ACC112 (cell line): ENCODE measurements around the gene PRIMPOL.
"Not testable (repeated sequence)": the region's sequence is repeated elsewhere in the genome, so short reads cannot be mapped to it uniquely, and the experiment has no call there.

ENCODE experiments used
- H2AFZ ChIP-seq: fragments of 200-600 bp; sonication (generic); one replicate; pipeline ENCODE4 v1.6.0; 2017; ENCODE audit warnings: antibody characterized with exemption, low read length; ENCODE audit not compliant: unreplicated experiment
- H3K27ac ChIP-seq: fragments of 200-600 bp; sonication (generic); 2 replicates; pipeline ENCODE4 v1.5.1; 2014; ENCODE audit warnings: low read depth, mild to moderate bottlenecking, antibody characterized with exemption, low read length, moderate library complexity
- H3K27me3 ChIP-seq: fragments of 200-600 bp; sonication (generic); 2 replicates; pipeline ENCODE4 v1.6.1; 2014; ENCODE audit warnings: mild to moderate bottlenecking, antibody characterized with exemption, low read length, moderate library complexity, mixed read lengths; ENCODE audit not compliant: insufficient read depth
- H3K36me3 ChIP-seq: fragments of 200-600 bp; sonication (generic); 2 replicates; pipeline ENCODE4 v1.6.1; 2016; ENCODE audit warnings: mild to moderate bottlenecking, antibody characterized with exemption, low read length, moderate library complexity, mixed read lengths; ENCODE audit not compliant: insufficient read depth
- H3K4me1 ChIP-seq: fragments of 200-600 bp; sonication (generic); one replicate; pipeline ENCODE4 v1.6.1; 2016; ENCODE audit warnings: low read length, mixed read lengths; ENCODE audit not compliant: insufficient read depth, unreplicated experiment, control insufficient read depth
- H3K4me3 ChIP-seq: fragments of 200-600 bp; sonication (generic); 2 replicates; pipeline ENCODE4 v1.5.1; 2014; ENCODE audit warnings: mild to moderate bottlenecking, low read depth, low read length
- H3K79me2 ChIP-seq: fragments of 200-600 bp; sonication (generic); one replicate; pipeline ENCODE4 v1.6.0; 2016; ENCODE audit warnings: low read length; ENCODE audit not compliant: control insufficient read depth, unreplicated experiment, insufficient read depth

PRIMPOL gene

GRCh38 chr4:184732126-184732525 is 82.6 kb downstream of the PRIMPOL start:
- peak overlapping the region; percentile 83 for H3K4me3 ChIP-seq
- H3K4me1 ChIP-seq, result peaks cover 32% of the 10 kb centered on the region
- H3K79me2 ChIP-seq, result peaks cover 33% of the 10 kb centered on the region
- no peaks in the 10 kb centered on the region for H3K27me3 ChIP-seq
- no peak overlapping the region for H2AFZ ChIP-seq
- H3K27ac ChIP-seq, result peak overlapping the region; percentile 37; the same call in 1 of the 2 replicates
- H3K36me3 ChIP-seq, result peaks cover 13% of the 10 kb centered on the region

- Histone ChIP-seq H2AFZ (peak within 1 kb of the TSS; percentile 77), H3K27ac (peak within 1 kb of the TSS; percentile 24; the same call in 1 of the 2 replicates), H3K4me3 (peak within 1 kb of the TSS; percentile 83), H3K79me2 (peaks cover 26% of the 10 kb centered on the region), H3K4me1 (peaks cover 28% of the 10 kb centered on the region), H3K36me3 (no peaks in the 10 kb centered on the region), H3K27me3 (no peaks in the 10 kb centered on the region)
Observed at GRCh38 chr4:184733654-184734524, 84.4 kb downstream of the PRIMPOL start, which contains the start of gene CENPU. Gene CENPU (minus strand): TSS chr4:184734096. CDS start chr4:184734062, 34 bp downstream.

- no peaks in the 10 kb centered on the region for H3K36me3 ChIP-seq
- no peaks in the 10 kb centered on the region for H3K27me3 ChIP-seq
- peaks cover 26% of the 10 kb centered on the region for H3K79me2 ChIP-seq
- H3K27ac ChIP-seq, result no peak overlapping the region
- H2AFZ ChIP-seq, result peak overlapping the region; percentile 8
- H3K4me3 ChIP-seq, result peak overlapping the region; percentile 83
- H3K4me1 ChIP-seq, result peaks cover 25% of the 10 kb centered on the region
Observed at GRCh38 chr4:184734758-184735157, 85.2 kb downstream of the PRIMPOL start.

GRCh38 chr4:184739575-184739974 is 90.0 kb downstream of the PRIMPOL start:
- not testable (repeated sequence) for H3K79me2 ChIP-seq, H3K4me3 ChIP-seq, H3K4me1 ChIP-seq, H3K36me3 ChIP-seq, H3K27me3 ChIP-seq, H2AFZ ChIP-seq, H3K27ac ChIP-seq

GRCh38 chr4:184740980-184741391 is 91.4 kb downstream of the PRIMPOL start:
- H2AFZ ChIP-seq, result no peak overlapping the region
- no peaks in the 10 kb centered on the region for H3K36me3 ChIP-seq
- no peak overlapping the region for H3K4me3 ChIP-seq
- H3K79me2 ChIP-seq, result no peaks in the 10 kb centered on the region
- H3K27ac ChIP-seq, result no peak overlapping the region
- H3K27me3 ChIP-seq, result no peaks in the 10 kb centered on the region
- H3K4me1 ChIP-seq, result peaks cover 2% of the 10 kb centered on the region

GRCh38 chr4:184741651-184742050 is 92.1 kb downstream of the PRIMPOL start:
- H3K4me3 ChIP-seq, H3K4me1 ChIP-seq, H2AFZ ChIP-seq, H3K36me3 ChIP-seq, H3K27ac ChIP-seq, H3K27me3 ChIP-seq, H3K79me2 ChIP-seq: not testable (repeated sequence)

GRCh38 chr4:184743650-184744049 is 94.1 kb downstream of the PRIMPOL start:
- H3K79me2 ChIP-seq, result no peaks in the 10 kb centered on the region
- H3K4me1 ChIP-seq, result peaks cover 15% of the 10 kb centered on the region
- no peaks in the 10 kb centered on the region for H3K27me3 ChIP-seq
- no peak overlapping the region for H3K27ac ChIP-seq
- no peak overlapping the region for H3K4me3 ChIP-seq
- no peak overlapping the region for H2AFZ ChIP-seq
- H3K36me3 ChIP-seq, result no peaks in the 10 kb centered on the region

- Histone ChIP-seq H3K27me3 (no peaks in the 10 kb centered on the region), H2AFZ (no peak overlapping the region), H3K36me3 (no peaks in the 10 kb centered on the region), H3K4me1 (peaks cover 15% of the 10 kb centered on the region), H3K4me3 (no peak overlapping the region), H3K79me2 (no peaks in the 10 kb centered on the region), H3K27ac (no peak overlapping the region)
Observed at GRCh38 chr4:184744236-184744635, 94.7 kb downstream of the PRIMPOL start.
